Neuronal stem cell (in vitro differentiated cells): ENCODE results near the gene ART1.

ENCODE experiments used
- DNase-seq: peaks from one replicate; pipeline ENCODE4 v3.0.0-alpha.2; 2013; ENCODE audit warnings: low spot score
- H2AFZ ChIP-seq: one replicate; pipeline ENCODE4 v1.6.1; 2013; ENCODE audit warnings: mild to moderate bottlenecking, low read length, inconsistent platforms
- H2AK5ac ChIP-seq: 2 replicates; pipeline ENCODE4 v1.6.1; 2013; ENCODE audit warnings: low read depth, mild to moderate bottlenecking, inconsistent platforms, low read length, moderate library complexity, mixed read lengths
- H2BK120ac ChIP-seq: 2 replicates; pipeline ENCODE4 v1.6.1; 2013; ENCODE audit warnings: low read depth, mild to moderate bottlenecking, inconsistent platforms, low read length, moderate library complexity, mixed read lengths
- H2BK12ac ChIP-seq: one replicate; pipeline ENCODE4 v1.6.1; 2013; ENCODE audit warnings: low read length, inconsistent platforms
- H2BK15ac ChIP-seq: 2 replicates; pipeline ENCODE4 v1.6.1; 2013; ENCODE audit warnings: mild to moderate bottlenecking, low read length, inconsistent platforms, mixed read lengths
- H2BK5ac ChIP-seq: one replicate; pipeline ENCODE4 v1.6.1; 2013; ENCODE audit warnings: inconsistent platforms, mild to moderate bottlenecking, low read length, moderate library complexity
- H3K14ac ChIP-seq: one replicate; pipeline ENCODE4 v1.6.1; 2013; ENCODE audit warnings: low read length, inconsistent platforms
- H3K18ac ChIP-seq: 2 replicates; pipeline ENCODE4 v1.6.1; 2013; ENCODE audit warnings: low read length, inconsistent platforms
- H3K23ac ChIP-seq: 2 replicates; pipeline ENCODE4 v1.6.1; 2013; ENCODE audit warnings: low read depth, mild to moderate bottlenecking, mixed read lengths, low read length, inconsistent platforms; ENCODE audit not compliant: poor library complexity
- H3K27ac ChIP-seq: replicated peaks from 3 replicates; pipeline ENCODE4 v1.5.1; 2013; ENCODE audit warnings: low read length, inconsistent platforms
- H3K27me3 ChIP-seq, 3 experiments: 2 replicates each; pipeline ENCODE4 v1.6.1; 2013; ENCODE audit warnings: low read length in 3 of 3, mild to moderate bottlenecking in 2 of 3, inconsistent platforms in 1 of 3, low read depth in 1 of 3, mixed read lengths in 1 of 3, moderate library complexity in 1 of 3; ENCODE audit not compliant: control insufficient read depth in 3 of 3, insufficient read depth in 3 of 3
- H3K36me3 ChIP-seq, 2 donors: replicated peaks in 1 of 2; 2 replicates each; pipeline ENCODE4 v1.6.1; 2013; ENCODE audit warnings: low read length in 2 of 2; ENCODE audit not compliant: control insufficient read depth in 2 of 2, insufficient read depth in 2 of 2
- H3K4ac ChIP-seq: 2 replicates; pipeline ENCODE4 v1.6.1; 2013; ENCODE audit warnings: inconsistent platforms, mild to moderate bottlenecking, low read length, moderate library complexity
- H3K4me1 ChIP-seq, 2 donors: 1 replicate in 1 of 2; 2 replicates in 1 of 2; pipeline ENCODE4 v1.6.1; 2013; ENCODE audit warnings: low read length in 2 of 2, low read depth in 1 of 2; ENCODE audit not compliant: control insufficient read depth in 2 of 2, insufficient read depth in 1 of 2
- H3K4me2 ChIP-seq: one replicate; pipeline ENCODE4 v1.6.1; 2013; ENCODE audit warnings: mild to moderate bottlenecking, low read length, inconsistent platforms; ENCODE audit not compliant: insufficient read depth, poor library complexity, severe bottlenecking
- H3K4me3 ChIP-seq, 2 donors: 2 replicates each; pipeline ENCODE4 v1.5.1; 2013; ENCODE audit warnings: low read length in 2 of 2, mild to moderate bottlenecking in 2 of 2, inconsistent platforms in 1 of 2, moderate library complexity in 1 of 2
- H3K79me1 ChIP-seq: one replicate; pipeline ENCODE4 v1.6.1; 2013; ENCODE audit warnings: low read depth, mild to moderate bottlenecking, inconsistent platforms, low read length, moderate library complexity
- H3K9ac ChIP-seq: one replicate; pipeline ENCODE4 v1.6.1; 2013; ENCODE audit warnings: mild to moderate bottlenecking, low read depth, low read length, inconsistent platforms; ENCODE audit not compliant: poor library complexity
- H3K9me3 ChIP-seq, 2 donors: replicated peaks in 1 of 2; 2 replicates each; pipeline versions ENCODE3 to v1.6.1; 2013; ENCODE audit warnings: low read length in 2 of 2, mild to moderate bottlenecking in 2 of 2, inconsistent platforms in 1 of 2, low read depth in 1 of 2, mixed read lengths in 1 of 2, moderate library complexity in 1 of 2; ENCODE audit not compliant: control insufficient read depth in 2 of 2, insufficient read depth in 1 of 2
- H4K8ac ChIP-seq: one replicate; pipeline ENCODE4 v1.6.1; 2013; ENCODE audit warnings: low read depth, mild to moderate bottlenecking, inconsistent platforms, low read length, moderate library complexity
- H4K91ac ChIP-seq: one replicate; pipeline ENCODE4 v1.6.1; 2013; ENCODE audit warnings: low read length, low read depth, mild to moderate bottlenecking, inconsistent platforms; ENCODE audit not compliant: poor library complexity
- WGBS, 2 donors: extraction: QIAGEN DNeasy Blood & Tissue Kit; methylation state at CpG; one replicate each; pipeline ENCODE4 v1.1.7; 2013; ENCODE audit warnings: missing lambda C conversion rate in 2 of 2, mixed read lengths in 1 of 2; ENCODE audit not compliant: insufficient read length in 2 of 2, insufficient replicate concordance in 1 of 2; ENCODE audit errors: extremely low coverage in 2 of 2; 5-methylcytosine and 5-hydroxymethylcytosine counted together

The ART1 gene

GRCh38 chr11:3703383-3703782 lies 58.5 kb downstream of the ART1 start:
- Histone ChIP-seq H3K23ac (no peak overlapping the region), H3K4me1 (no peaks in the 10 kb centered on the region), H3K4me2 (no peak overlapping the region), H3K14ac (no peak overlapping the region), H3K27ac (no peak overlapping the region), H2AK5ac (no peak overlapping the region), H2BK15ac (no peak overlapping the region), H2BK5ac (no peak overlapping the region), H3K9me3 (no peaks in the 10 kb centered on the region), H3K36me3 (peaks cover 33 to 96% of the 10 kb centered on the region in 2 donors), H2BK120ac (no peak overlapping the region), H3K79me1 (no peaks in the 10 kb centered on the region), H3K4ac (no peak overlapping the region), H3K27me3 (no peaks in the 10 kb centered on the region), H3K9ac (no peak overlapping the region), H4K8ac (no peak overlapping the region), H2AFZ (no peak overlapping the region), H3K18ac (no peak overlapping the region), H3K4me3 (no peak overlapping the region), H2BK12ac (no peak overlapping the region), H4K91ac (no peak overlapping the region)
- no CpG with 5 or more reads among the region's 3 CpGs for WGBS, 2 donors
- no peak for DNase-seq

GRCh38 chr11:3707176-3707575 lies 62.2 kb downstream of the ART1 start:
- Histone ChIP-seq H3K27me3 (no peaks in the 10 kb centered on the region), H4K8ac (no peak overlapping the region), H3K18ac (no peak overlapping the region), H3K4me3 (no peak overlapping the region), H3K4ac (no peak overlapping the region), H2BK120ac (no peak overlapping the region), H2BK12ac (no peak overlapping the region), H3K27ac (no peak overlapping the region), H3K9me3 (no peaks in the 10 kb centered on the region), H3K9ac (no peak overlapping the region), H2AFZ (no peak overlapping the region), H4K91ac (no peak overlapping the region), H3K79me1 (no peaks in the 10 kb centered on the region), H3K14ac (no peak overlapping the region), H3K4me2 (no peak overlapping the region), H2BK15ac (no peak overlapping the region), H3K23ac (no peak overlapping the region), H3K36me3 (peaks cover 27 to 97% of the 10 kb centered on the region in 2 donors), H2AK5ac (no peak overlapping the region), H3K4me1 (no peaks in the 10 kb centered on the region), H2BK5ac (no peak overlapping the region)
- DNase-seq: no peak
- WGBS, 2 donors: no CpG with 5 or more reads among the region's 2 CpGs

- H3K14ac ChIP-seq: no peak overlapping the region
- no peaks in the 10 kb centered on the region for H3K79me1 ChIP-seq
- H2AK5ac ChIP-seq: no peak overlapping the region
- H2BK15ac ChIP-seq: no peak overlapping the region
- WGBS, 2 donors: no CpG with 5 or more reads among the region's 1 CpG
- no peak overlapping the region for H4K91ac ChIP-seq
- H3K18ac ChIP-seq: no peak overlapping the region
- no peaks in the 10 kb centered on the region for H3K4me1 ChIP-seq
- H3K27ac ChIP-seq: no peak overlapping the region
- H4K8ac ChIP-seq: no peak overlapping the region
- no peak for DNase-seq
- no peaks in the 10 kb centered on the region for H3K27me3 ChIP-seq
- no peak overlapping the region for H2BK12ac ChIP-seq
- H2BK120ac ChIP-seq: no peak overlapping the region
- H2BK5ac ChIP-seq: no peak overlapping the region
- H3K4ac ChIP-seq: no peak overlapping the region
- no peak overlapping the region for H3K4me2 ChIP-seq
- H3K4me3 ChIP-seq: no peak overlapping the region
- no peaks in the 10 kb centered on the region for H3K9me3 ChIP-seq
- H3K23ac ChIP-seq: no peak overlapping the region
- H2AFZ ChIP-seq: no peak overlapping the region
- H3K36me3 ChIP-seq: peaks cover 30 to 97% of the 10 kb centered on the region in 2 donors
- H3K9ac ChIP-seq: no peak overlapping the region
These were observed 65.0 kb downstream of the ART1 start for GRCh38 chr11:3709977-3710376.

GRCh38 chr11:3710485-3711259 lies 65.7 kb downstream of the ART1 start:
- Histone ChIP-seq H3K4me1 (no peaks in the 10 kb centered on the region), H2BK120ac (no peak overlapping the region), H2BK5ac (no peak overlapping the region), H2AFZ (no peak overlapping the region), H2BK15ac (no peak overlapping the region), H3K4me2 (no peak overlapping the region), H3K27me3 (no peaks in the 10 kb centered on the region), H3K9me3 (no peaks in the 10 kb centered on the region), H2BK12ac (no peak overlapping the region), H3K9ac (no peak overlapping the region), H3K23ac (no peak overlapping the region), H4K8ac (no peak overlapping the region), H3K4ac (no peak overlapping the region), H3K79me1 (no peaks in the 10 kb centered on the region), H3K27ac (no peak overlapping the region), H3K18ac (no peak overlapping the region), H3K14ac (no peak overlapping the region), H2AK5ac (no peak overlapping the region), H3K36me3 (peaks cover 29 to 97% of the 10 kb centered on the region in 2 donors), H4K91ac (no peak overlapping the region), H3K4me3 (no peak overlapping the region)
- WGBS, 2 donors: no CpG with 5 or more reads among the region's 4 CpGs
- no peak for DNase-seq
